ENCODE data around the gene CCDC13. TPM values are rescaled to one million over a fixed set of nuclear protein-coding genes. Genes with fewer than 3 reads are reported as not detected.

CCDC13 gene
- total and polyA plus RNA-seq, 2 of the 13 experiments (the other 11 are each of a cell fraction or from before 2014, with no cell fraction given): 0.22 to 0.51 TPM

- TF ChIP-seq RERE (CRISPR knock-in tag; IDR thresholded peaks at IDR 0.05; ENCODE audit: low read depth) (peak; percentile 61; the same call in 1 of the 2 replicates), FOXA3 (CRISPR knock-in tag; IDR thresholded peaks at IDR 0.05) (peak; percentile 86), ZNF292 (CRISPR knock-in tag; IDR thresholded peaks at IDR 0.05; ENCODE audit: borderline replicate concordance, low read depth) (peak; percentile 58; the same call in 1 of the 2 replicates), ATF7-NPFF (CRISPR knock-in tag; IDR thresholded peaks at IDR 0.05; ENCODE audit: low read depth) (0 out of 2 replicates have a peak, but pooled peaks have one; percentile 45), FOXP1 (IDR thresholded peaks at IDR 0.05) (no peak), FOXP1 (CRISPR knock-in tag; IDR thresholded peaks at IDR 0.05) (peak; percentile 39; the same call in 1 of the 2 replicates), KAT7 (CRISPR knock-in tag; IDR thresholded peaks at IDR 0.05; ENCODE audit: borderline replicate concordance) (peak; percentile 26; the same call in 1 of the 2 replicates), ZBTB40 (IDR thresholded peaks at IDR 0.05) (no peak), ZBTB40 (CRISPR knock-in tag; IDR thresholded peaks at IDR 0.05) (peak; percentile 57), BRCA1 (CRISPR knock-in tag; IDR thresholded peaks at IDR 0.05) (0 out of 2 replicates have a peak, but pooled peaks have one; percentile 24), ZNF512 (CRISPR knock-in tag; IDR thresholded peaks at IDR 0.05) (no peak), HMG20A (CRISPR knock-in tag; IDR thresholded peaks at IDR 0.05; ENCODE audit: borderline replicate concordance) (peak; percentile 53; the same call in 1 of the 2 replicates), MIXL1 (CRISPR knock-in tag; IDR thresholded peaks at IDR 0.05) (0 out of 2 replicates have a peak, but pooled peaks have one; percentile 70), NPAS2 (CRISPR knock-in tag; IDR thresholded peaks at IDR 0.05; ENCODE audit: borderline replicate concordance) (no peak)
These were observed 32.2 kb upstream of the CCDC13 start (continued) for GRCh38 chr3:42805141-42805821.

All from HepG2 (cell line).